ENCODE results near the gene EZH1.
A peak's percentile ranks its signal among the peaks of the same experiment; 100 is the strongest.

Gene EZH1

DNA sequence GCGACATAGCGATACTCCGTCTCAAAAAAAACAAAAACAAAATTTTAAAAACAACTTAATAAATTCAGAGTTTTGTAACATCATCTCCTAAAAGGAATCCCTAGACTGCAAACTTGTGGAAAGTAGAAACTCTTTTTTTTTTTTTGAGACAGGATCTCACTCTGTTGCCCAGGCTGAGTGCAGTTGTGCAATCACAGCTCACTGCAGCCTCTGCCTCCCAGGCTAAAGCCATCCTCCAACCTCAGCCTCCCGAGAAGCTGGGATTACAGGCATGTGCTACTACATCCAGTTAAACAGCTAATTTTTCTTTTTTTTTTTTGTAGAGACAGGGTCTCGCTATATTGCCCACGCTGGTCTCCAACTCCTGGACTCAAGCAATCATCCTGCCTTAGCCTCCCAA lies 19.7 kb downstream of the EZH1 start:
- no peak for FAIRE-seq
- DNase-seq (ENCODE audit: insufficient read length, low spot score): no peak

DNA sequence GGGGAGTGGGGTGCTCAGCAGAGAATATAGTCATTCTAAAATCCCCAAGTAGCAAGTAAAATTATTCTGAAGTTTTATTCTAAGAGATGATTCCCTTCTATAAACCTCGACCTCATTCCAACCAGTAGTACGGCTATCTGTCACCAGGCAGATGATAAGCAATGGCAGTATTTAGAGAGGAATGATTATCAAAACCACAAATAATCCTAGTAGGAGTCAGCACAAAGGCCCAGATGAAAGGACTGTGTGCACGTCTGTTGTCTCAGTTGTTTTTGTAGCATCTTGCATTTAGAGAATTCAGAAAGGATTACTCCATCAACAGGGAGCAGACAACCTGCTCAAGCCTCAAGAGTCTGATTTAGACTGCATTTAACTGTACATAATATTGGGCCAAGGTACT lies 21.2 kb downstream of the EZH1 start:
- no peak for FAIRE-seq

DNA sequence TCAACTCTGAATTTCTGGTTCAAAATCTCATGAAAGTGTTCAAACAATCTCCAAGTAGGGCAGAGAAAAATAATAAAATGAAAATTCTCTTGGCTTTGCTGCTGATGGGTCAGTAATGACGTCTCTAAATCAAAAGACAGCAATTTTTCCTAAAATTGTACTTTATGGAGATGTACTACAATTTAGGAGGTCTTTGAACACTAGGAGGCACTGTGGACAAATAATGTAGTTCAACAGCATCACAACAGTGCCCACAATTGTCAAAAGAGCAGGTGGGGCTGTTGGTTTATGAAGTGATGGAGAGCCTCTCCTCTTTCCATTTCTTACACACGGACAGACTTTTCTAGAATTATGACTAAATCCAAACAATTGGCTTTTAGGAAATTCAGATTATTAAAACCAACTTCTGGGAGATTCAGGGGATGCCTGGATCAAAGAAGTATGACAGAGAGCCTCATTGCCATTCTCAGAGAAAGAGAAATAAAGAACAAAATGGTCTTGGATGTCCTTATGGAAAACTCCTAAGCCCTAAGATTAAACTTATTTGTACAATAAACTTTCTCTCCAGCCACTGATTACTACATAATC lies 23.8 kb downstream of the EZH1 start:
- FAIRE-seq (no peak), DNase-seq (ENCODE audit: insufficient read length, low spot score) (peak; percentile 83)

More for the DNA sequence above, 21.2 kb downstream of the EZH1 start:
- DNase-seq (ENCODE audit: insufficient read length, low spot score): no peak

DNA sequence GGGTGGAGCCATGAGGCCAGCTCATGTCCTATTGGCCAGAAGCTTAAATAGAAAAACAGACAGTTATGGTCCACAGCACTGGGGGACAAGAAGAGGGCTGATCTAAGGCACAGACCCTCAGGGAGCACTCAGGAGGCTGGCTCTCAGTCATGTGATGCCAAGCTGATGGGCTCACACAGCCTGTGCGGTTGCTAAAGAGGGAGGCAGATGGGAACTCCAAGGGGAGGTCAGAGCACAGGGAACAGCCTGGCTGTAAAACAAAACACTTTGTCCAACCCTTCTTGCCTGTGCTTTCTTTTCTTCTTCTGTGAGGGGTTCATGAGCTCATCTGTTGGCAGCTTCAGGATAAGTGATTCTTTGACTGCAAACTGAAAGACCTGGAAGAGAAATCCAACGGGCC lies 35.3 kb downstream of the EZH1 start:
- FAIRE-seq (no peak), DNase-seq (ENCODE audit: insufficient read length, low spot score) (no peak)

DNA sequence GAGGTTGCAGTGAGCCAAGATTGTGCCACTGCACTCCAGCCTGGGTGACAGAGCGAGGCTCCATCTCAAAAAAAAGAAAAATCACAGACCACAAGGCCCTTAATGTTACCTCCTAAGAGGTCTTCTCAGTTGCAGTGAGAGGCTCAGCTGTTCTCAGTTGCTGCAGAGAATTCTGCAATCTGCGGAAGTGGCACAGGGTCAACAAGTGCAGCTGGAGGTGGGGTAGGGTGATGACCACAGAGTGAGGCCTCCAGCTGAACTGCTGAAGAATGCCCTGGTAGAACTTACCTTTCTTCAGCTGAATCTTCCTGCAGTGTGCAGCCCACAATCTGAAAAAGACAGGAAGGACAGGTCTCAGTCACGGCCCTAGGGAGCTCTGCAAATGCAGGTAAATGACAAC lies 36.3 kb downstream of the EZH1 start:
- no peak for FAIRE-seq
- no peak for DNase-seq (ENCODE audit: insufficient read length, low spot score)

DNA sequence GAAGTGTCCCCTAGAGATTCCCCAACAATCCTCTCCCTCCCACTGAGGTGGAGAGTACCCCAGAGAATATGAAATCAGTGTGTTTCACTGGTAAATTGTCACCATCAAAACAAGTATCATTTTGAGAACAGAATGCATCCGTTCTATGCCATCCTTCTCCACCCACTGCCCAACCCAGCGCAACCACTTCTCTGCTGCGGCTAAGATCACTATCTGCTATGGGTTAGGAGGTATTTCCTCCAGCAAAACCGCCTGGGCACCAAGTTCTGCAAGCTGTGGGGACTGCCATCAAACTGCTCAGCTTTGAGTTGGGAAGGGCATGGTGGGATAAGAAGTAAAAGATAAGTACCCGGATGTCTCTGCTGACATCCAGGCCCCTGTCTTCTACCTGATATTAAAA lies 38.1 kb downstream of the EZH1 start:
- no peak for DNase-seq (ENCODE audit: insufficient read length, low spot score)
- peak; percentile 67 for FAIRE-seq

DNA sequence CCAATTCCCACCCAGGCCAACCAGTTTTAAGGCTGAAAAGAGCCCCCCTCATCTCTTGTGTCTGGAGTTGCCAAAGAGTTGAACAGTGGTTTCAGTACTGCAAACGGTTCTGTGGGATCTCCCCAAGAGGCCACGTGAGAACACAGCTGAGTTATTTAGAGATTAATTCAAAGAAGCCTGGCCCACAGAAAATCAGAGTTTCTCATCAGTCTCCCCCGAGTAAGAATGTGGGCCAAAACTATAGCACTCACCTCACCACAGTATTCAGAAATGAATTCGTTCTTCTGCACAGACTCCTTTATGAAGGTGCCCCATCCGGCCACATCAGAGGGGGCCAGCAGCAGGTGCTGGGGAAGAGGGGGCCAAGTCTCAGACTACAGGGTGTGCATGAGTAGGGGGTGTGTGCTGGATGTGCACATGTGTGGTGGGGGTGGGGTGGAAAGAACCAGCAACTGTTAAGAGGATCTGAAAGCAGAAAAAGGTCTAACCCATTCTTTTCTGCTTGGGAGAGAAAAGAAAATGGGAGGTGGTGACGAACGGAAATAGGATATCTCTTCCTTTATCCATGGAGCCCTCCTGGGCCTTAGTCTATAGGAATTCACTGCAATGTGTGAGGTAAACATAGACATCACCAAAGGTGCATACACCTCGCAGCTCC lies 39.9 kb downstream of the EZH1 start:
- FAIRE-seq (no peak), DNase-seq (ENCODE audit: insufficient read length, low spot score) (no peak)

DNA sequence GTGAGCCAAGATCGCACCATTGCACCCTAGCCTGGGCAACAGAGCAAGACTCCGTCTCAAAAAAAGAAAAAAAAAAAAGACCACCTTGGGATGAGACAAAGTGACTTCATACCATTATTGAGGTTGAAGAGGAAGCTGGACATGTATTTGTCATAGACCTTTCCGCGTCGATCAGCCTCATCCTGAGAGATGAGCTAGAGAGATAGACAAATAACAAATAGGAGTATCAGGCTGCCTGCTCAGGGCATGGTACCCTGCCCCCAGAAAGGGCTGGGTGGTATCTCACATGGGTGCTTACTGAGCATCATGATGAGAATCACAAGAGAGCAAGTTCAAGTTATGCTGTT lies 40.4 kb downstream of the EZH1 start:
- DNase-seq (ENCODE audit: insufficient read length, low spot score): no peak
- peak; percentile 13 for FAIRE-seq

DNA sequence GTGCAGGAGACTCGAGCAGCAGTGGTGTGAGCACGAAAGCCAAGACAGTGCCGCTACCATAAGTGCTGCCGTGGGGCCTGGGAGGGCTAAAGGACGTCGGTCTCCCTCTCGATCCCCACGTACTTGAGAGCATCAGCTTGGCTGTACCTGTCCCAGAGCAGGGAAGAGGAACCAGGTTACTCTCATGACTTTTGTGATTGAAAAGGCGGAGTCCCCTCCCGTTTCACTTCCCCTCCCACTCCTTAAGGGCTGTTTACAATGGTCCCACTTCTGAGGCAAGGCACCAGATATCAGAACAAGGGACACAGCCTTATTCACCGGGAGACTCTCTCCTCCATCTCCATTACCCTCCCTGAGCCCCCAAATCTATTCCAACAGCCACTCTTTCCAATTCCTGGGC lies 42.4 kb downstream of the EZH1 start:
- FAIRE-seq (peak; percentile 26), DNase-seq (ENCODE audit: insufficient read length, low spot score) (no peak)

DNA sequence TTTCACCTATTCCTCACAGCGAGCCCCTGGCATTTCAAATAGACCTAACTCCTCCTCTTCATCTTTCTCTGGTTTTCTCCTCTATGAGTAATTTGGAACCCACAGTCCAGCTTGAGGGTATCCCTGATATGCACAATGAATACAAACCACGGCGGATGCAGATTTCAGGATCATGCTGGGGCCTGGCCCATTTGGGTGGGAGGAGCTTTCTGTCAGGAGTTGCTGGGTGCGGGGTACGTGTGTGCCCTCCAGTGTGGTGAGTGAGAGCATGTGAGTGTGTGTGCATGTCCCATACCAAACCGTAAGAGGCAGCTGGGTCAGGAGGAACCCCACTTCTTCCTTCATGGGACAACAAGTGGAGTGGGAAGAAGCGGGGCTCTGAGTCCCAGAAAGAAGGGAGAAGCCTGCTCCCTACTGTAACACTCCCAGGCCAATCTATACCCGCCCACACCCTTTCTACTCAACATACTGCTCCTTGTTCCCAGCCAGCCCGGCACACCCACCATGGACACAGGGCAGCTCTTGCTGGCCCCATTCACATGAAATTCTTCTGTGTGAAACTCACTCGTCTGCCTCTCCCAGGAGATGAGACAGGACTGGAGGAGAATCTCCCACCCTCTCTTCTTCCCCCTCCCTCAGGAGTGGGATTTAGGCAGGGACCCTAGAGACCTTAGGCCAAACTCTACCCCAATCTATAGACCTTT lies 44.1 kb downstream of the EZH1 start:
- FAIRE-seq (no peak), DNase-seq (ENCODE audit: insufficient read length, low spot score) (no peak)

DNA sequence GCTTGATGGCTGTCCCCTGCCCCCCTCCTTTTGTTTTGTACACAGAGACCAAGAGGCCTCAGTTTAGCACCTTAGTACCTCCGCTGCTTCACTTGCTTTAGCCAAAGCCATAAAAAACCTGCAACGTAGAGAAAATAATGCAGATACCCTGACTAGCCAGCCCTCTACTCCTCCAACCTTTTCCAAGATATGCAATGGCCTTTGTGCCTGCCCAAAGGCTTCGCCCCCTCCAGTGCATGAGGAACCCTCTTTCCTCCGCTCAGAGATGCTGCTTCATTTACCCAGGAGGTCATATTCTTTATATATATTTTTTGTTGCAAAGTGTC lies 45.5 kb downstream of the EZH1 start:
- DNase-seq (ENCODE audit: insufficient read length, low spot score) (no peak), FAIRE-seq (no peak)

DNA sequence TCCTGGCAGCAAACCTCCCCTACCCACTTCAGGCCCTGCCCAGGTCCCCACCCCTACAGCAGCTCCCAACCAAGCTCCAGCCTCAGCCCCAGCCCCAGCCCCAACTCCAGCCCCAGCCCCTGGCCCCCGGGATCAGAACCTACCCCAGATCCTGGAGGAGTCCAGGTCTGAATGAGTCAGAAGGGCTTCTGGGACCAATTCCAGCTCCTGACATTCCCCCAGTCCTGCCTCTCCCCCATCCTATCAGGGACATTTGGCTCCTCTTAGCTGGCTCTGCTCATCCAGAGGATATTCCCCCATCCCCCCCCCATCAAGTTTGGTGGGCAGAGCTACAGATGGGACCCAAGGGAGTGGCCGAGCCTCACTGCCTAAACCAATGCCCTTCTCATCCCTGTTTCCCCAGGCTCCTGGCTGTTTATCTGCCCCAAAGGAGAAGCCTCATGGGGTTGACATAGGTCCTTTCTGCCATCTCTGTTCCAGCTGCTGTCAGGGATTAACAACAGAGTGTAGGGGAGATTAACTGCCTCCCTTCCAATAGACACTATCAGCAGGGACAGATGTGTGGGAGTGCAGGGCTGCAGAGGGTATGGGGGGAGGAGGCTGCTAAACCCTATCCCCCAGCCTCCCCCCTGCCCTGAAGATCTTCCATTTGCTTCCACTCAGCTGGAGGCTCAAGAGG lies 46.0 kb downstream of the EZH1 start:
- peak; percentile 63 for FAIRE-seq
- DNase-seq (ENCODE audit: insufficient read length, low spot score): peak; percentile 83

DNA sequence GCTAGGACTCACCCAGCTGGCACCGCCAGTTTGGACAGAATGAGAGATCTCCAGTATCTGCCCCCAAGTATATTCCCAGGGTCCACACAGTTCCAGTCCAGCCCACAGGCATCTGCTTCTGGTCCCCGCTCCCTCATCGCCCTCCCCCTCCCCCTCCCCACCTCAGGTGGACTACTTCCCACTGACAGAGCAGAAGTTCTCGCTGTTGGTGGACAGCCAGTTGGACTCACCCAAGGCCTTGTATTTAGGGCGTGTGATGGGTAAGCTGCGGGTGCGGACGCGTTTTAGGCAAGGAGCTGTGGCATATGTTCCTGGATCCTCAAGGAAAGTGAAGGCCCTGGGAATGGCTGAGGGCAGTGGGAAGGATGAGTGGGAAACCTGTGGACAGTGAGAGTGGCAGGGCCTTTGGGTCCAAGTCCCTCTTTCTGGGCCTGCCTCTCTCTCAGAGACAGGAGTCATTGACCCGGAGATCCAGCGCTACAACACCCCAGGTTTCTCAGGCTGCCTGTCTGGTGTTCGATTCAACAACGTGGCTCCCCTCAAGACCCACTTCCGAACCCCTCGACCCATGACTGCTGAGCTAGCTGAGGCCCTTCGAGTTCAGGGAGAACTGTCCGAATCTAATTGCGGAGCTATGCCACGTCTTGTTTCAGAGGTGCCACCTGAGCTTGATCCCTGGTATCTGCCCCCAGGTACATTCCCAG lies 47.6 kb downstream of the EZH1 start:
- FAIRE-seq (no peak), DNase-seq (ENCODE audit: insufficient read length, low spot score) (no peak)

DNA sequence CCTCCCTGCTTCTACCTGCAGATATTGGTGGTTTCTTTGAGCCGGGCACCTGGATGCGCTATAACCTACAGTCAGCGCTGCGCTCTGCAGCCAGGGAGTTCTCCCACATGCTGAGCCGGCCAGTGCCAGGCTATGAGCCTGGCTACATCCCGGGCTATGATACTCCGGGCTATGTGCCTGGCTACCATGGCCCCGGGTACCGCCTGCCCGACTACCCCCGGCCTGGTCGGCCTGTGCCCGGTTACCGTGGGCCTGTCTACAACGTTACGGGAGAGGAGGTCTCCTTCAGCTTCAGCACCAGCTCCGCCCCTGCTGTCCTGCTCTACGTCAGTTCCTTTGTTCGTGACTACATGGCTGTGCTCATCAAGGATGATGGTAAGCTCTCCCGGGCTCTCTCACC lies 49.3 kb downstream of the EZH1 start:
- no peak for DNase-seq (ENCODE audit: insufficient read length, low spot score)
- peak; percentile 44 for FAIRE-seq

DNA sequence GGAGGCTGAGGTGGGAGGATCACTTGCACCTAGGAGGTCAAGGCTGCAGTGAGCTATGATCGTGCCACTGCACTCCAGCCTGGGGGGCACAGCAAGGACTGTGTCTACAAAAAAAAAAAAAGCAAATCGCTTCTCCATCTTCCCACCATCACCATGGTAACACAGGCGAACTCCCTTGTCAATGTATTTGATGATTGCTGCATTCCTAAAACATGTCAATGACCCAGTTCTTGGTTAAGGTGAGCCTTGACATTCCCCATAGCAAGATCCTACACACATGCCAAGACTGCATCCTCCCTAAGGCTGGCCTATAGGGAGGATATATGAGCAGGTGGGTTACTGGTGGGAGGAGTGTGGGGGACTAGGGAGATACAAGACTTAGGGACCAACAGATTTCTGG lies 50.3 kb downstream of the EZH1 start:
- no peak for DNase-seq (ENCODE audit: insufficient read length, low spot score)
- no peak for FAIRE-seq

DNA sequence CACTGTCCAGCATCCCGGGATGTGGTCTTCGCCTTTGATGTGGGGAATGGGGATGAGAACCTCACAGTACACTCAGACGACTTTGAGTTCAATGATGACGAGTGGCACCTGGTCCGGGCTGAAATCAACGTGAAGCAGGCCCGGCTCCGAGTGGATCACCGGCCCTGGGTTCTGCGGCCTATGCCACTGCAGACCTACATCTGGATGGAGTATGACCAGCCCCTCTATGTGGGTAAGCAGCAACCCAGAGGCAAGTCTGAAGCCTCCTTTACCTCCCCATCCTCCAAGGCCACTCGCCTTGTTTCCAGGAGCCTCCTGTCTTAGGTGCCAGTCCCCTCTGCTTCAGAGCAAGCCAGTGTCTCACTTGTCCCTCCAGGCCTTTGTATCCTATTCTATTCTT lies 52.4 kb downstream of the EZH1 start:
- DNase-seq (ENCODE audit: insufficient read length, low spot score) (no peak), FAIRE-seq (no peak)

DNA sequence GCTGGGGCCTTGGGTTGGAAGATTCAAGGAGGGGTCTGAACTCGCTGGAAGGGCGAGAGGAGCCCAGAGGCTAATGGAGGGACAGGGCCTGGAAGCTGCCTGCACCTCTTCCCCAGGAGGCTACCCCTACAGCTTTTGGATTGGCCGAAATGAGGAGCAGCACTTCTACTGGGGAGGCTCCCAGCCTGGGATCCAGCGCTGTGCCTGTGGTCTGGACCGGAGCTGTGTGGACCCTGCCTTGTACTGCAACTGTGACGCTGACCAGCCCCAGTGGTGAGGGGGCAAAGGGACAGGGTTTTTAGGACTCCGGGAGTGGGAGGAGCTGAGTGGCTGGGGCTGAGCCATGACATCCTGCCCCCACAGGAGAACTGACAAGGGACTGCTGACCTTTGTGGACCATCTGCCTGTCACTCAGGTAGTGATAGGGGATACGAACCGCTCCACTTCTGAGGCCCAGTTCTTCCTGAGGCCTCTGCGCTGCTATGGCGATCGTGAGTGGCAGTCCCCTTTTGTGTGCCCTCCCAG lies 53.8 kb downstream of the EZH1 start:
- DNase-seq (ENCODE audit: insufficient read length, low spot score): no peak
- FAIRE-seq: no peak

DNA sequence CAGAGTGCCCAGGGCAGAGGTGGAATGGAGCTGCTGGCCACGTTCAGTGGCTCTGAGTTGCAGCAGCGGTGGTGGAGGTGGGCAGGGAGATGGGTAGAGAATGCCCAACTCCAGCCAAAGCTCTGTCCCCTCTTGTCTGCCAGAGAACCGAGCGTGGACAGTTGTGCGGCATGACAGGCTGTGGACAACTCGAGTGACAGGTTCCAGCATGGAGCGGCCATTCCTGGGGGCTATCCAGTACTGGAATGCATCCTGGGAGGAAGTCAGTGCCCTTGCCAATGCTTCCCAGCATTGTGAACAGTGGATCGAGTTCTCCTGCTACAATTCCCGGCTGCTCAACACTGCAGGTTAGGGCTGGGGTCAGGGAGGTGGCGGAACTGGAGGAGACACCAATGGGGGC lies 54.2 kb downstream of the EZH1 start:
- DNase-seq (ENCODE audit: insufficient read length, low spot score) (no peak), FAIRE-seq (no peak)

DNA sequence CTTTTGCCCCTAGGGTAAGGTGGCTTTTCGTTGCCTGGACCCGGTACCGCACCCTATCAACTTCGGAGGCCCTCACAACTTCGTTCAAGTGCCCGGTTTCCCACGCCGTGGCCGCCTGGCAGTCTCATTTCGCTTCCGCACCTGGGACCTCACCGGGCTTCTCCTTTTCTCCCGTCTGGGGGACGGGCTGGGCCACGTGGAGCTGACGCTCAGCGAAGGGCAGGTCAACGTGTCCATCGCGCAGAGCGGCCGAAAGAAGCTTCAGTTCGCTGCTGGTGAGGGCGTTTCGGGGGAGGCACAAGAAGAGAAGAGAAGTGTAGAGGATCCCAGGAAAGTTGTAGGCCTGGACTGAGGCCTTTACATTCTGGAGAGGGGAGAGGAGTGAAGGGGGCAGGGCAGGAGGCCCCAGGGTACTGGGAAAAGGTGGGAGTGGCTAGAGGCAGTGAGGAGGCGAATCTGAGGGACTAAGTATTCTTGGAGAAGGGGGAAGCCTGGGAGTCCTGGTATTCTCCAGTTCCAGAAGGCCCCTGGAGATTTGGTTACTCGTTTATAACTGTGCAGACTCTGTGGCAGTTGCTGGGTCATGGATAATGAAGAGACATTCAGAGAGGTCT lies 57.0 kb downstream of the EZH1 start:
- DNase-seq (ENCODE audit: insufficient read length, low spot score) (no peak), FAIRE-seq (no peak)

DNA sequence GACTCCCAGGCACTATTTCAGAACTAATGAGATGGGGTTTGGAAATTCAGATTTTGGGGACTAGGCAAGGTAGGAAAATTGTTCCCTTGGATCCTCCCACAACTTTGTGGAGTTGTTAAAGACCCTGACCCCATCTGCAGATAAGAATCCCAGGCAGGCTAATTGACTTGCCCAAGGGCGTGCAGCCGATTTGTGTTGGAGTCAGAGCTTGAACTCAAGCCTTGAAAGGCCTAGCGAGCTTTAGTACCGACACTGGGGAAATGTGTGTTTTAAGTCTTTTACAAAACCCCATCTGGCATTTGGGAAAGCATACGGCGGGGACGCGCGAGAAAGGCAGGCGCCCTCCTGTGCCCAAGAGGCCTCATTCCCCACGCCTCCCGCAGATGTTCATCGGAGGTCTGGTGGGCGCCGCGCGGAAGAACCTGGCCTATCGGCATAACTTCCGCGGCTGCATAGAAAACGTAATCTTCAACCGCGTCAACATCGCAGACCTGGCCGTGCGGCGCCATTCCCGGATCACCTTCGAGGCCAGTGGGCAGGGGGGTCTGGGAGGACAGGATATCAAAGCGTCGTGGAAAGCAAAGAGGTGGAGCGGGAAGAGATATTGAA lies 58.2 kb downstream of the EZH1 start:
- DNase-seq (ENCODE audit: insufficient read length, low spot score): no peak
- no peak for FAIRE-seq

Measured in HTR-8/SVneo (cell line).